OCI-LY1 (cell line): ENCODE results near the gene MAP3K14.

ENCODE experiments used
- H2AFZ ChIP-seq: fragments of 200-600 bp; sonication (generic), shearing (Covaris generic); 2 replicates; pipeline ENCODE4 v1.6.0; 2014; ENCODE audit warnings: antibody characterized with exemption, mild to moderate bottlenecking, low read length
- H3F3A ChIP-seq: fragments of 200-600 bp; sonication (generic), shearing (Covaris generic); 2 replicates; pipeline ENCODE4 v1.6.0; 2014; ENCODE audit warnings: mild to moderate bottlenecking, antibody characterized with exemption, low read length, moderate library complexity; ENCODE audit not compliant: insufficient read depth
- H3K27ac ChIP-seq: fragments of 200-600 bp; sonication (generic); 2 replicates; pipeline ENCODE4 v1.5.1; 2014; ENCODE audit warnings: low read length, mixed run types, mild to moderate bottlenecking, low read depth; ENCODE audit not compliant: poor library complexity, severe bottlenecking
- H3K27me3 ChIP-seq: fragments of 200-600 bp; sonication (generic); 2 replicates; pipeline ENCODE4 v1.6.0; 2014; ENCODE audit warnings: antibody characterized with exemption, mild to moderate bottlenecking, low read length, moderate library complexity; ENCODE audit not compliant: insufficient read depth
- H3K36me3 ChIP-seq: fragments of 200-600 bp; sonication (generic); 2 replicates; pipeline ENCODE4 v1.6.1; 2014; ENCODE audit warnings: mild to moderate bottlenecking, antibody characterized with exemption, low read length, moderate library complexity, mixed read lengths; ENCODE audit not compliant: insufficient read depth
- H3K4me1 ChIP-seq: fragments of 200-600 bp; sonication (generic); 2 replicates; pipeline ENCODE4 v1.5.1; 2014; ENCODE audit warnings: mild to moderate bottlenecking, low read length, moderate library complexity; ENCODE audit not compliant: insufficient read depth, severe bottlenecking
- H3K4me2 ChIP-seq: fragments of 200-600 bp; sonication (generic), shearing (Covaris generic); 2 replicates; pipeline ENCODE4 v1.6.1; 2014; ENCODE audit warnings: low read length
- H3K4me3 ChIP-seq: fragments of 200-600 bp; sonication (generic); 2 replicates; pipeline ENCODE4 v1.5.1; 2014; ENCODE audit warnings: low read length, low read depth, mild to moderate bottlenecking, mixed read lengths; ENCODE audit not compliant: poor library complexity, severe bottlenecking
- H3K79me2 ChIP-seq: fragments of 200-600 bp; shearing (Covaris generic); 2 replicates; pipeline ENCODE4 v1.6.1; 2016; ENCODE audit warnings: mixed run types, low read length, mixed read lengths; ENCODE audit not compliant: insufficient read depth
- H3K9ac ChIP-seq: fragments of 200-600 bp; sonication (generic), shearing (Covaris generic); 2 replicates; pipeline ENCODE4 v1.6.1; 2014; ENCODE audit warnings: mild to moderate bottlenecking, low read length, mixed read lengths
- H3K9me2 ChIP-seq: fragments of 200-600 bp; sonication (generic), shearing (Covaris generic); 2 replicates; pipeline ENCODE4 v1.6.1; 2014; ENCODE audit warnings: low read depth, mild to moderate bottlenecking, low read length, mixed read lengths
- H3K9me3 ChIP-seq: fragments of 200-600 bp; shearing (Covaris generic); 2 replicates; pipeline ENCODE4 v1.6.1; 2014; ENCODE audit warnings: low read length, mixed read lengths
- H4K20me1 ChIP-seq: fragments of 200-600 bp; sonication (generic), shearing (Covaris generic); 2 replicates; pipeline ENCODE4 v1.6.0; 2016; ENCODE audit warnings: mild to moderate bottlenecking, low read length; ENCODE audit not compliant: insufficient read depth
- CTCF ChIP-seq: fragments of 200-600 bp; sonication (generic), shearing (Covaris generic); IDR thresholded peaks from 2 replicates; pipeline ENCODE4 v1.5.1; 2017; ENCODE audit warnings: mild to moderate bottlenecking, antibody characterized with exemption, low read length, moderate library complexity, mixed read lengths
- EZH2 ChIP-seq: fragments of 200-600 bp; sonication (generic), shearing (Covaris generic); IDR thresholded peaks from 2 replicates; pipeline ENCODE4 v1.8.0; 2017; ENCODE audit warnings: borderline replicate concordance, mixed run types, mild to moderate bottlenecking, antibody characterized with exemption, low read length, moderate library complexity, mixed read lengths

Gene MAP3K14

GRCh38 chr17:45351831-45352230 is 35.0 kb upstream of the MAP3K14 start:
- H3K4me3 ChIP-seq: no peak overlapping the region
- H3K4me2 ChIP-seq: no peak overlapping the region
- peaks cover 8% of the 10 kb centered on the region; the same call in 1 of the 2 replicates for H3K27me3 ChIP-seq
- no peaks in the 10 kb centered on the region for H3K4me1 ChIP-seq
- H3K27ac ChIP-seq: no peak overlapping the region
- no peaks in the 10 kb centered on the region for H3F3A ChIP-seq
- H3K36me3 ChIP-seq: no peaks in the 10 kb centered on the region
- no peak overlapping the region for H3K9ac ChIP-seq
- no peaks in the 10 kb centered on the region for H4K20me1 ChIP-seq
- TF ChIP-seq CTCF (no peak), EZH2 (no peak)
- no peak overlapping the region for H2AFZ ChIP-seq
- H3K9me2 ChIP-seq: no peaks in the 10 kb centered on the region
- H3K79me2 ChIP-seq: no peaks in the 10 kb centered on the region
- H3K9me3 ChIP-seq: peaks cover 7% of the 10 kb centered on the region; the same call in 1 of the 2 replicates

GRCh38 chr17:45347444-45347843 is 30.6 kb upstream of the MAP3K14 start:
- H3K36me3 ChIP-seq: no peaks in the 10 kb centered on the region
- no peak overlapping the region for H3K9ac ChIP-seq
- H3K27me3 ChIP-seq: peaks cover 5% of the 10 kb centered on the region; the same call in 1 of the 2 replicates
- no peak overlapping the region for H3K4me3 ChIP-seq
- H2AFZ ChIP-seq: no peak overlapping the region
- no peaks in the 10 kb centered on the region for H3K9me2 ChIP-seq
- no peaks in the 10 kb centered on the region for H3K79me2 ChIP-seq
- H3K27ac ChIP-seq: no peak overlapping the region
- peaks cover 7% of the 10 kb centered on the region; the same call in 1 of the 2 replicates for H3K9me3 ChIP-seq
- no peaks in the 10 kb centered on the region for H4K20me1 ChIP-seq
- TF ChIP-seq CTCF (no peak), EZH2 (no peak)
- no peaks in the 10 kb centered on the region for H3F3A ChIP-seq
- no peaks in the 10 kb centered on the region for H3K4me1 ChIP-seq
- no peak overlapping the region for H3K4me2 ChIP-seq

DNA sequence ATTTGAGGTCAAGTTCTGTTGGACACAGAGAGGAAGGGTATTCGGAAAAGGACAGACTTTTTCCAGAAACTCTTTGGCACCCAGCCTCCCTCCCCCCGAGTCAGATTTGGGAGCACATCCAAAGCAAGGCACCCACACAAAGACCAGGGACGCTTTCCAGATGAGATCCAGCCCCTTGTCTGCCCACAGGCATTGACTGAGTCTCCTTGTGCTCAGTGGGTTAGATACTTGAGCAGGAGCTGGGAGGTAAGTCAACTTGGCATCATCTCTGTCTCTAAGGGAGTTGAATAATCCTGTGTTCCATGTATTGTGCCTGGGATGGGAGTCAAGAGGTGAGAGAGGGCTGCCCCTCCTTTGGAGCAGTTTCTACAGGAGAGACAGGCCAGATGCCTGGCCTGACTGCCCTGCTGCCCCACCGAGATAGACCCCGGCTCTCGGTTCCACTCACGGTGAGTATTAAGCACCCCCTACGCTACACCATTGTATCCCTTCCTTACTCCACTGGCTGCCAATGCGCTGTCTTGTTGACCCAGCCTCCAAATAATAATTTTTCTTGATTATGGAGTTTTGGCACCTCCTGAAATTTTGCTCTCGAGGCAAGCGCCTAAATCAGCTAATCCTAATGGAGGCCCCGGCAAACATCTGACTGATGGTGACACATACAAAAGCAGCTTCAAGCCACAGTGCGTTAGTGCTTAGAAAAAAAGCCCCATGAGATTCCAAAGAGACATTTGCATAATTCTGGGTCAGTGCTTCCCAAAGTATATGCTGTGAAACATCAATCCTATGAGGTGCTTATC is 29.6 kb upstream of the MAP3K14 start:
- Histone ChIP-seq H3K9ac (no peak overlapping the region), H3K4me1 (no peaks in the 10 kb centered on the region), H3K79me2 (no peaks in the 10 kb centered on the region), H3K4me3 (no peak overlapping the region), H3F3A (no peaks in the 10 kb centered on the region), H3K9me3 (no peaks in the 10 kb centered on the region), H2AFZ (no peak overlapping the region), H3K9me2 (no peaks in the 10 kb centered on the region), H3K4me2 (no peak overlapping the region), H3K36me3 (no peaks in the 10 kb centered on the region), H3K27me3 (no peaks in the 10 kb centered on the region), H3K27ac (no peak overlapping the region), H4K20me1 (no peaks in the 10 kb centered on the region)
- TF ChIP-seq EZH2: no peak
- no peak for TF ChIP-seq CTCF
